ENCODE data around the gene ADGRG2. TPM values are rescaled to one million over a fixed set of nuclear protein-coding genes. Genes with fewer than 3 reads are reported as not detected.

ADGRG2 gene
- total RNA-seq, 1 experiment from 2014 or later = 0.09 TPM

- TF ChIP-seq CTCF (IDR thresholded peaks at IDR 0.05; ENCODE audit: unreplicated experiment) = no peak
- Mint-ChIP-seq H3K9me3 (ENCODE audit: low read depth, unreplicated experiment) (no peaks in the 10 kb centered on the region), H3K27me3 (ENCODE audit: unreplicated experiment) (no peaks in the 10 kb centered on the region), H3K36me3 (ENCODE audit: insufficient read depth, unreplicated experiment) (peaks cover 10% of the 10 kb centered on the region), H3K4me1 (ENCODE audit: low read depth, unreplicated experiment) (peaks cover 28% of the 10 kb centered on the region), H3K4me3 (ENCODE audit: low read depth, unreplicated experiment) (peak overlapping the region; percentile 40), H3K27ac (ENCODE audit: unreplicated experiment) (peak overlapping the region; percentile 81)
- BruUV-seq (replicated peaks) = no TSS peak
- CTCF ChIA-PET = interaction anchor here (1.2 to 1.5 kb wide), 2 partner anchors 10 to 14 kb away, joined by 3 to 6 read pairs; no protein-coding TSS in a partner anchor
- intact Hi-C loops (cut with micrococcal nuclease; ENCODE audit: unreplicated experiment) = no loop called here
- DNase-seq = no peak
Observed at GRCh38 chrX:18994713-18995112, 127.6 kb downstream of the ADGRG2 start.

GRCh38 chrX:18992829-18993228 lies 129.4 kb downstream of the ADGRG2 start:
- CTCF ChIA-PET = no interaction called here
- peaks cover 10% of the 10 kb centered on the region for H3K36me3 Mint-ChIP-seq (ENCODE audit: insufficient read depth, unreplicated experiment)
- intact Hi-C loops (cut with micrococcal nuclease; ENCODE audit: unreplicated experiment) = no loop called here
- no peak for TF ChIP-seq CTCF (IDR thresholded peaks at IDR 0.05; ENCODE audit: unreplicated experiment)
- H3K27ac Mint-ChIP-seq (ENCODE audit: unreplicated experiment) = no peak overlapping the region
- peaks cover 28% of the 10 kb centered on the region for H3K4me1 Mint-ChIP-seq (ENCODE audit: low read depth, unreplicated experiment)
- BruUV-seq (replicated peaks) = no TSS peak
- no peaks in the 10 kb centered on the region for H3K27me3 Mint-ChIP-seq (ENCODE audit: unreplicated experiment)
- no peaks in the 10 kb centered on the region for H3K9me3 Mint-ChIP-seq (ENCODE audit: low read depth, unreplicated experiment)
- DNase-seq = no peak
- no peak overlapping the region for H3K4me3 Mint-ChIP-seq (ENCODE audit: low read depth, unreplicated experiment)

GRCh38 chrX:18985186-18985435 lies 137.2 kb downstream of the ADGRG2 start:
- H3K9me3 Mint-ChIP-seq (ENCODE audit: low read depth, unreplicated experiment) = no peaks in the 10 kb centered on the region
- BruUV-seq (replicated peaks) = no TSS peak
- peak overlapping the region; percentile 76 for H3K4me3 Mint-ChIP-seq (ENCODE audit: low read depth, unreplicated experiment)
- DNase-seq = no peak
- H3K4me1 Mint-ChIP-seq (ENCODE audit: low read depth, unreplicated experiment) = peaks cover 17% of the 10 kb centered on the region
- no peaks in the 10 kb centered on the region for H3K27me3 Mint-ChIP-seq (ENCODE audit: unreplicated experiment)
- H3K27ac Mint-ChIP-seq (ENCODE audit: unreplicated experiment) = peak overlapping the region; percentile 66
- intact Hi-C loops (cut with micrococcal nuclease; ENCODE audit: unreplicated experiment) = loop anchor here (10.0 kb wide), 1 partner anchor 590 kb away; no protein-coding TSS in a partner anchor
- peaks cover 23% of the 10 kb centered on the region for H3K36me3 Mint-ChIP-seq (ENCODE audit: insufficient read depth, unreplicated experiment)
- CTCF ChIA-PET = interaction anchor here (0.7 to 1.0 kb wide), 2 partner anchors 10 to 349 kb away, joined by 6 to 7 read pairs; no protein-coding TSS in a partner anchor
- no peak for TF ChIP-seq CTCF (IDR thresholded peaks at IDR 0.05; ENCODE audit: unreplicated experiment)

- H3K27me3 Mint-ChIP-seq (ENCODE audit: unreplicated experiment) = no peaks in the 10 kb centered on the region
- peaks cover 19% of the 10 kb centered on the region for H3K4me1 Mint-ChIP-seq (ENCODE audit: low read depth, unreplicated experiment)
- CTCF ChIA-PET = interaction anchor here (0.7 to 1.0 kb wide), 2 partner anchors 10 to 349 kb away, joined by 6 to 7 read pairs; no protein-coding TSS in a partner anchor
- intact Hi-C loops (cut with micrococcal nuclease; ENCODE audit: unreplicated experiment) = loop anchor here (10.0 kb wide), 1 partner anchor 590 kb away; no protein-coding TSS in a partner anchor
- peak; percentile 85 for DNase-seq
- H3K27ac Mint-ChIP-seq (ENCODE audit: unreplicated experiment) = peak overlapping the region; percentile 66
- BruUV-seq (replicated peaks) = no TSS peak
- TF ChIP-seq CTCF (IDR thresholded peaks at IDR 0.05; ENCODE audit: unreplicated experiment) = peak; percentile 74
- H3K36me3 Mint-ChIP-seq (ENCODE audit: insufficient read depth, unreplicated experiment) = peaks cover 23% of the 10 kb centered on the region
- H3K4me3 Mint-ChIP-seq (ENCODE audit: low read depth, unreplicated experiment) = peak overlapping the region; percentile 76
- H3K9me3 Mint-ChIP-seq (ENCODE audit: low read depth, unreplicated experiment) = no peaks in the 10 kb centered on the region
Observed at GRCh38 chrX:18984381-18985185, 137.7 kb downstream of the ADGRG2 start.

All from Calu3 (cell line).